ENCODE data around the gene PDK2.
A peak's percentile ranks its signal among the peaks of the same experiment; 100 is the strongest.

Gene PDK2

GRCh38 chr17:50125420-50125997 lies 30.4 kb downstream of the PDK2 start:
- H3K27me3 ChIP-seq (ENCODE audit: control insufficient read depth, insufficient read depth, low read length), result peaks cover 5% of the 10 kb centered on the region
- H3K4me1 ChIP-seq (ENCODE audit: control insufficient read depth, low read depth, low read length), result peaks cover 25% of the 10 kb centered on the region
- H3K36me3 ChIP-seq (ENCODE audit: control insufficient read depth, low read depth, low read length), result no peaks in the 10 kb centered on the region
- no peak overlapping the region for H3K9ac ChIP-seq (ENCODE audit: low read length)
- no peak overlapping the region for H3K27ac ChIP-seq (ENCODE audit: low read length)
- H3K4me3 ChIP-seq (ENCODE audit: low read length), result no peak overlapping the region
- no peaks in the 10 kb centered on the region for H3K9me3 ChIP-seq (ENCODE audit: control insufficient read depth, low read depth, low read length)

DNA sequence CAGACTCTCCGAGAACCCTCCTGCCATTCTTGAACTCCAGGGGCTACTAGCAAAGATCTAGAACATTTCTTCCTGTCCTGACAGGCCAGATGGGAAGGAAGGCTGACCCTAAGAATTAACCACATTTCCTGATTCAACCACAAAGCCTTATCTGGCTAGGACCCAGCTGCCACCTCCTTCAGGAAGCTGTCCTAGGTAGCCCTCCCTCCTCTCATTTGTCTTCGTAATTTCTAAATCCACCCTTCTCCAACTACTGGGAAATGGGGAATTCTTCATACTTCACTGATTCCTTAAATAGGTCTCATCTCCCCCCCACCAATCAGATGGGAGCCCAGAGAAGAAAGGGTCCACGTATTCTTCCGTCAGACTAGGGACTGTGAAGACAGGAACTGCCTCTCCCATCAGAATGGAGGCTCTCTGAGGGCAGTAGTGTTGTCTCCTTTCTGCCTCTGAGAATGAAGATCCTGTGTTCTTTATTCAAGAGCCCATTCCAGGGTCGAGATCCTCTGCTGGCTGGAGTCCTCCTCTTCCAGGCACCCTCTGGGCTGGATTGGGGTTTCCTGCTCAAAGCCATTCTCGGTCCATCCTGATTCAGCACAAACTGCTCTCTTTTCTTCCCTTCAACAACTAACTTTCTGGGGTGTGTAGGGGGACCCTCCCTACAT lies 32.7 kb downstream of the PDK2 start:
- H3K27ac ChIP-seq (ENCODE audit: low read length), result no peak overlapping the region
- no peaks in the 10 kb centered on the region for H3K9me3 ChIP-seq (ENCODE audit: control insufficient read depth, low read depth, low read length)
- peaks cover 28% of the 10 kb centered on the region for H3K4me1 ChIP-seq (ENCODE audit: control insufficient read depth, low read depth, low read length)
- H3K36me3 ChIP-seq (ENCODE audit: control insufficient read depth, low read depth, low read length), result no peaks in the 10 kb centered on the region
- peak overlapping the region; percentile 28 for H3K4me3 ChIP-seq (ENCODE audit: low read length)
- H3K27me3 ChIP-seq (ENCODE audit: control insufficient read depth, insufficient read depth, low read length), result peaks cover 22% of the 10 kb centered on the region
- H3K9ac ChIP-seq (ENCODE audit: low read length), result no peak overlapping the region

DNA sequence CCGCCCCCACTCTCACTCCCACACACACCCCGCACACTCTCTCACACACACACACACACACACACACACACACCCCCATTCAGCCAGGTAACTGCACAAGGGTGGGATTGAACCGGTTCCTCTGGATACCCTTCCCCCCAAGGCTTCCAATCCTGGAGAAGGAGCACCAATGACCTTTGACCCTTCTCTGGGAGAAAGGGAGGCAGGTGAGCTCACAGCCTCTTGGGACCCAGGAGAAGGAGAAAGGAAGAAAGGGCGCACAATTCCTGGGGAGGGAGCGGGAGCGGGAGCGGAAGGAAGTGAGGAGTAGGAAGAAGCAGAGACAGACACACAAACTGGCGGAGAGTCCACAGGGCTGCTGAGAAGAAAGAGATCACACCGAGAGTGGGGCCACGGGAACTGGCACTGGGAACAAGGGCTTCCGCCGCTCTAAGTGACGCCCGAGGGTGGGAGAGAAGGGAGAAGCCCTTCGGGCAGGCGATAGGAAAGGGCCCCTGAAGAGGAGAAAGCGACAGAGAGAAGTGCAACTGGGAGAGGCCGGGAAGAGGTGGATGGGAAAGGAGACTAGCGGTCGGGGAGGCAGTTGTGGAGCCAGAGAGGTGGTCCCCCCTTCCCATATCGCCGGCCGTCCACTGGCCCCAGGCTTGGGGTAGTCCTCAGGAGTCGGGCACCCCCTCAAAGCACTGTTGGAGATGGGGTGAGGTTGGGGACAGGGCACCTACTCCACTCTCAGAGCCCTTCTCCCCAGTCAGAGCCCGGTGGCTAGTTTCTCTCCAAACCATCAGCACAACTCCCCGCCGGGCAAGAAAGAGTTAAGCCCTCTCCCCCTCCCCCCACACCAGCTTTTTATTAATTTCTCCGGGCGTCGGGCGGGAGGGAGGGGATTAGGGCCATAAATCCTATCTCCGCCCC lies 33.5 kb downstream of the PDK2 start:
- H3K4me1 ChIP-seq (ENCODE audit: control insufficient read depth, low read depth, low read length), result peaks cover 25% of the 10 kb centered on the region
- no peaks in the 10 kb centered on the region for H3K9me3 ChIP-seq (ENCODE audit: control insufficient read depth, low read depth, low read length)
- no peak overlapping the region for H3K27ac ChIP-seq (ENCODE audit: low read length)
- peaks cover 22% of the 10 kb centered on the region for H3K27me3 ChIP-seq (ENCODE audit: control insufficient read depth, insufficient read depth, low read length)
- H3K9ac ChIP-seq (ENCODE audit: low read length), result no peak overlapping the region
- H3K4me3 ChIP-seq (ENCODE audit: low read length), result peak overlapping the region; percentile 45
- no peaks in the 10 kb centered on the region for H3K36me3 ChIP-seq (ENCODE audit: control insufficient read depth, low read depth, low read length)

DNA sequence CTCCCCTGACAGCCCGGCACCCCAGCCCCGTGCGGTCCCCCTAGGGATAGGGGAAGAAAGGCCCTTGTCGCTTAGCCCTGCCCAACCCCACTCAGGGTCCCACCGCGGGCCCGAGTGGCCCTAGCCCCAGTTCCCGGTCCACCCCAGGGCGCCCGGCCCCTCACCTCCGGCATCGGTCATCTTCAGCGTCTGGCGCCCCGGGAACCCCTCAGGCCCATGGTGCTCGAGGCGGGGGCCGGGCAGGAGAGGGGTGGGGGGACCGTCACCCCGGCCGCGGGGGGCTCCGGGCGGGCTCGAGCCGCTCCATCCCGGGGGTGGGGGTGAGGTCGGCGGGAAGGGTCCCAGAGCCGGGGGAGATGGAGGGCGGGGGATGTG lies 34.2 kb downstream of the PDK2 start:
- H3K4me1 ChIP-seq (ENCODE audit: control insufficient read depth, low read depth, low read length), result peaks cover 25% of the 10 kb centered on the region
- no peaks in the 10 kb centered on the region for H3K36me3 ChIP-seq (ENCODE audit: control insufficient read depth, low read depth, low read length)
- H3K9ac ChIP-seq (ENCODE audit: low read length), result no peak overlapping the region
- peaks cover 22% of the 10 kb centered on the region for H3K27me3 ChIP-seq (ENCODE audit: control insufficient read depth, insufficient read depth, low read length)
- peak overlapping the region; percentile 45 for H3K4me3 ChIP-seq (ENCODE audit: low read length)
- H3K27ac ChIP-seq (ENCODE audit: low read length), result no peak overlapping the region
- no peaks in the 10 kb centered on the region for H3K9me3 ChIP-seq (ENCODE audit: control insufficient read depth, low read depth, low read length)

DNA sequence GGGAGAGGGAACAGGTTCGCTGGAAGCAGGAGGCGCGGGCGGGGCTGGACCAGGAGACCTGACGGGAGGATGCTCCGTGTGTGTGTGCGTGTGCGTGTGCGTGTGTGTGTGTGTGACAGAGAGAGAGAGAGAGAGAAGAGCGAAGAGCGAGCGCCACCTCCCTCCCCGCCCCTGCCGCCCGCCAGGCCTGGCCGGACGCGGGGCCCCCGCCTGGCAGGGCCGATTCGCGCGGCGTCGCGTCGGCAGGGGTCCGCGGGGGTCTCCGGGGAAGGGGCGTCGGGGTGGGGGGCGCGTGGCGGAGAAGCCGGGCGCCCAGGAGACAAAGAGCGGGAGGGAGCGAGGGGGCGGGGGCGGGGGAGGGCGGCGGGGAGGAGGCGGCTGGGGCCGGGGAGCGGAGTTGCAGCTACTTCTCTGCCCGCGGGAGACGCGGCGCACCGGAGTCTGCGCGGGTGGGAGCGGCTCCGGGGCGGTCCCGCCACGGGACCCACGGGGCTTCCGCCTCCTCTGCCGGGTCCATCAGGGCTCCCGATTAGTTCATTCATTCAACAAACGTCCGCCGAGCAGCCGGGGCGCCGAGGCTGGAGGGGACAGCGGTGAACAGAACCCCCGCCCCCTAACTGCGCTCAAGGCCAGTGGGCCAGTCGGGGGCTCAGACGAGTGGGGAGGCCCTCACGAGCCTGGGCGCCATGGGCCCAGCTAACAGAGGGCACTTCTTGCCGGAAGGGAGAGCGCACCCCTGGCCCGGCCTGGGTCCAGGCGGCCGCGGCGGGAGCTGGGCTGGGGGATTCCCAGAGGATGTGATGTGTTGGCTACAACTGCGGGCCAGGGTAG lies 34.8 kb downstream of the PDK2 start, which contains the start of gene SAMD14:
Gene SAMD14, minus strand, starts transcription at position 433 of the 831 bp plus-strand sequence. CDS start 5,201 bp downstream, outside the sequence.
- Histone ChIP-seq H3K36me3 (ENCODE audit: control insufficient read depth, low read depth, low read length) (no peaks in the 10 kb centered on the region), H3K9me3 (ENCODE audit: control insufficient read depth, low read depth, low read length) (no peaks in the 10 kb centered on the region), H3K4me1 (ENCODE audit: control insufficient read depth, low read depth, low read length) (peaks cover 28% of the 10 kb centered on the region), H3K4me3 (ENCODE audit: low read length) (peak within 1 kb of the TSS; percentile 61), H3K27ac (ENCODE audit: low read length) (no peak within 1 kb of the TSS), H3K9ac (ENCODE audit: low read length) (no peak within 1 kb of the TSS), H3K27me3 (ENCODE audit: control insufficient read depth, insufficient read depth, low read length) (peaks cover 22% of the 10 kb centered on the region)

- H3K9ac ChIP-seq (ENCODE audit: low read length), result no peak overlapping the region
- no peak overlapping the region for H3K27ac ChIP-seq (ENCODE audit: low read length)
- no peaks in the 10 kb centered on the region for H3K9me3 ChIP-seq (ENCODE audit: control insufficient read depth, low read depth, low read length)
- peaks cover 22% of the 10 kb centered on the region for H3K27me3 ChIP-seq (ENCODE audit: control insufficient read depth, insufficient read depth, low read length)
- H3K4me1 ChIP-seq (ENCODE audit: control insufficient read depth, low read depth, low read length), result peaks cover 28% of the 10 kb centered on the region
- peak overlapping the region; percentile 61 for H3K4me3 ChIP-seq (ENCODE audit: low read length)
- no peaks in the 10 kb centered on the region for H3K36me3 ChIP-seq (ENCODE audit: control insufficient read depth, low read depth, low read length)
These were observed 35.6 kb downstream of the PDK2 start for GRCh38 chr17:50130559-50131305.

- H3K4me3 ChIP-seq (ENCODE audit: low read length), result no peak overlapping the region
- H3K9me3 ChIP-seq (ENCODE audit: control insufficient read depth, low read depth, low read length), result no peaks in the 10 kb centered on the region
- H3K27ac ChIP-seq (ENCODE audit: low read length), result no peak overlapping the region
- peaks cover 28% of the 10 kb centered on the region for H3K4me1 ChIP-seq (ENCODE audit: control insufficient read depth, low read depth, low read length)
- peaks cover 22% of the 10 kb centered on the region for H3K27me3 ChIP-seq (ENCODE audit: control insufficient read depth, insufficient read depth, low read length)
- H3K9ac ChIP-seq (ENCODE audit: low read length), result no peak overlapping the region
- no peaks in the 10 kb centered on the region for H3K36me3 ChIP-seq (ENCODE audit: control insufficient read depth, low read depth, low read length)
These were observed 37.1 kb downstream of the PDK2 start for GRCh38 chr17:50132104-50132794.

GRCh38 chr17:50133028-50133768 lies 38.0 kb downstream of the PDK2 start:
- Histone ChIP-seq H3K9ac (ENCODE audit: low read length) (no peak overlapping the region), H3K27ac (ENCODE audit: low read length) (no peak overlapping the region), H3K4me1 (ENCODE audit: control insufficient read depth, low read depth, low read length) (peaks cover 21% of the 10 kb centered on the region), H3K36me3 (ENCODE audit: control insufficient read depth, low read depth, low read length) (peaks cover under 1% of the 10 kb centered on the region), H3K9me3 (ENCODE audit: control insufficient read depth, low read depth, low read length) (no peaks in the 10 kb centered on the region), H3K27me3 (ENCODE audit: control insufficient read depth, insufficient read depth, low read length) (peaks cover 17% of the 10 kb centered on the region), H3K4me3 (ENCODE audit: low read length) (no peak overlapping the region)

DNA sequence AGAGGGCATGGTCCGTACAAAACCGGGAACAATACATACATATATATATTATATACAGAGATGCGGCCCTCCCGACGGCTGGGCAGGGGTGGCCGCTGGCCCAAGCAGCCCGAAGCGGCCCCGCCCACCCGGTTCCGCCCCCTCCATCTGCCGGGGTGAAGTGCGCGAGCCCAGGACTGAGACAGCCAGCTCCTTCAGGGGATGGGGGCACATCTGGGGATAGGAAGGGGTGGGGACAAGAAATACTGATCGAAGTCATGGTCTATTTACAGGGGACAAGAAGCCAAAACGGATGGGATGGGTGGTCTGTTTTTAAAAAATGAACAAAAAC lies 38.6 kb downstream of the PDK2 start:
- H3K27me3 ChIP-seq (ENCODE audit: control insufficient read depth, insufficient read depth, low read length), result peaks cover 17% of the 10 kb centered on the region
- H3K36me3 ChIP-seq (ENCODE audit: control insufficient read depth, low read depth, low read length), result peaks cover 6% of the 10 kb centered on the region
- no peak overlapping the region for H3K27ac ChIP-seq (ENCODE audit: low read length)
- H3K4me1 ChIP-seq (ENCODE audit: control insufficient read depth, low read depth, low read length), result peaks cover 21% of the 10 kb centered on the region
- no peak overlapping the region for H3K4me3 ChIP-seq (ENCODE audit: low read length)
- no peak overlapping the region for H3K9ac ChIP-seq (ENCODE audit: low read length)
- no peaks in the 10 kb centered on the region for H3K9me3 ChIP-seq (ENCODE audit: control insufficient read depth, low read depth, low read length)
